Adrenal gland (tissue), 12 donors: ENCODE data around the gene CBL. TPM values are rescaled to one million over a fixed set of nuclear protein-coding genes. Genes with fewer than 3 reads are reported as not detected.
A peak's percentile ranks its signal among the peaks of the same experiment; 100 is the strongest.
"Not testable (repeated sequence)": the region's sequence is repeated elsewhere in the genome, so short reads cannot be mapped to it uniquely, and the experiment has no call there.

ENCODE experiments used
- DNase-seq, 7 donors: peaks; one replicate each; pipeline ENCODE4 v3.0.0-alpha.2; 2019 to 2020
- H3K27ac ChIP-seq, 5 donors: fragments of 200-600 bp; sonication (generic) in 4 of 5; 1 replicate in 3 of 5; 2 replicates in 2 of 5; pipeline versions ENCODE4 v1.5.1 to v1.8.0; 2016 to 2020; ENCODE audit warnings: mild to moderate bottlenecking in 1 of 5
- H3K27me3 ChIP-seq: fragments of 200-600 bp; 2 replicates; pipeline ENCODE4 v1.8.0; 2021
- H3K36me3 ChIP-seq, 2 donors: fragments of 200-600 bp; replicated peaks in 1 of 2; 1 replicate in 1 of 2; 2 replicates in 1 of 2; pipeline versions ENCODE4 v1.5.1 to v1.8.0; 2018 to 2022
- H3K4me1 ChIP-seq, 2 donors: fragments of 200-600 bp; replicated peaks in 1 of 2; 1 replicate in 1 of 2; 2 replicates in 1 of 2; pipeline versions ENCODE4 v1.5.1 to v1.8.0; 2018 to 2021
- H3K4me3 ChIP-seq, 4 donors: fragments of 200-600 bp; sonication (generic) in 3 of 4; one replicate each; pipeline ENCODE4 v1.5.1; 2016 to 2018
- H3K9me3 ChIP-seq, 3 donors: fragments of 200-600 bp; sonication (generic) in 1 of 3; replicated peaks in 1 of 3; 1 replicate in 2 of 3; 2 replicates in 1 of 3; pipeline versions ENCODE4 v1.5.1 to v1.8.0; 2016 to 2021
- CTCF ChIP-seq, 6 experiments: fragments of 450-650 bp in 4 of 6; fragments of 200-600 bp in 2 of 6; sonication (generic) in 1 of 6; IDR thresholded peaks; 1 replicate in 5 of 6; 2 replicates in 1 of 6; pipeline versions ENCODE4 v1.5.1 to v1.8.0; 2016 to 2021; ENCODE audit warnings: antibody characterized with exemption in 6 of 6, mild to moderate bottlenecking in 2 of 6, moderate library complexity in 1 of 6
- POLR2A ChIP-seq, 2 donors: fragments of 450-650 bp; IDR thresholded peaks; one replicate each; pipeline ENCODE4 v1.6.1; 2017; ENCODE audit warnings: antibody characterized with exemption in 2 of 2, mild to moderate bottlenecking in 2 of 2, moderate library complexity in 1 of 2
- WGBS, 4 donors: extraction: QIAGEN DNeasy Blood & Tissue Kit in 2 of 4; methylation state at CpG; one replicate each; pipeline versions ENCODE4 v1.1.5 to v1.1.7; 2013 to 2017; 5-methylcytosine and 5-hydroxymethylcytosine counted together
- intact Hi-C, 2 donors: fragments of 100-400 bp; cut with DNase I; formaldehyde crosslinking; loops; one replicate each; pipeline versions ENCODE4 v1.14.1 to v1.15.0; 2022 to 2023
- polyA plus RNA-seq, 3 donors: library from polyadenylated mRNA; stranded (reverse); fragments of 200-250 nt in 2 of 3; fragments of 350-450 nt in 1 of 3; fragmentation: Illumina TruSeq in 1 of 3; extraction: RNeasy Lipid Tissue Mini Kit (QIAGEN cat#74804) in 1 of 3; gene quantifications; one replicate each; pipeline ENCODE4 v1.2.3, GENCODE V29; 2013 to 2014
- total RNA-seq, 9 donors: library from RNA; depleted of rRNA in 4 of 9; stranded (reverse); fragments of >200 nt in 4 of 9; fragments of 120-200 nt in 1 of 9; fragmentation: NEBNext Ultra II Directional in 1 of 9; extraction: Animal tissue kit (Norgen Biotek cat#: 25700) in 1 of 9; gene quantifications; one replicate each; pipeline versions ENCODE4 v1.1.0 to v1.2.4, GENCODE V29; 2013 to 2023
- donor health status: healthy with polysubstance abuse.
- donor health status: Bipolar disorder and iron deficiency.
- donor health status: DM: yes; HTN: yes; CAD: no.
- donor health status: DM: no; HTN: no; CAD: no.
- donor health status: DM: no; HTN: no; CAD: no.
- donor health status: DM: yes; HTN: yes; CAD: no.

The CBL gene
- total and polyA plus RNA-seq, 12 donors, result 4.9 to 21.9 (median 13.5) TPM

- Histone ChIP-seq H3K36me3 (no peaks in the 10 kb centered on the region), H3K27ac (no peak overlapping the region), H3K27me3 (no peaks in the 10 kb centered on the region), H3K4me1 (peaks cover 0 to 10% of the 10 kb centered on the region in 2 donors), H3K9me3 (no peaks in the 10 kb centered on the region), H3K4me3 (no peak overlapping the region)
- intact Hi-C loops, result no loop called here
- WGBS, 4 donors, result 70 to 80% (median 74%) methylated on average over 8 of the region's 8 CpGs
- no peak for DNase-seq
- no peak for TF ChIP-seq CTCF (IDR thresholded peaks at IDR 0.05)
- no peak for TF ChIP-seq POLR2A (IDR thresholded peaks at IDR 0.05)
Measured at GRCh38 chr11:119218141-119218878, 12.2 kb downstream of the CBL start.

- TF ChIP-seq POLR2A (IDR thresholded peaks at IDR 0.05) (no peak), CTCF (IDR thresholded peaks at IDR 0.05) (no peak)
- intact Hi-C loops, result no loop called here
- Histone ChIP-seq H3K27ac (peak overlapping the region in 1 of 5 donors; percentile 6), H3K4me3 (no peak overlapping the region), H3K9me3 (no peaks in the 10 kb centered on the region), H3K27me3 (no peaks in the 10 kb centered on the region), H3K4me1 (peaks cover 0 to 10% of the 10 kb centered on the region in 2 donors), H3K36me3 (no peaks in the 10 kb centered on the region)
- WGBS, 4 donors, result 3 to 9% (median 4%) methylated on average over 2 of the region's 2 CpGs
- peak in 1 of 7 donors; percentile 13 for DNase-seq
Measured at GRCh38 chr11:119222308-119222707, 16.2 kb downstream of the CBL start.

- Histone ChIP-seq H3K27me3 (no peaks in the 10 kb centered on the region), H3K4me3 (no peak overlapping the region), H3K27ac (no peak overlapping the region), H3K4me1 (peaks cover 0 to 10% of the 10 kb centered on the region in 2 donors), H3K36me3 (no peaks in the 10 kb centered on the region), H3K9me3 (no peaks in the 10 kb centered on the region)
- intact Hi-C loops, result no loop called here
- 94 to 97% (median 95%) methylated on average over 5 of the region's 5 CpGs for WGBS, 4 donors
- TF ChIP-seq CTCF (IDR thresholded peaks at IDR 0.05) (no peak), POLR2A (IDR thresholded peaks at IDR 0.05) (no peak)
- DNase-seq, result no peak
Measured at GRCh38 chr11:119222891-119223290, 16.8 kb downstream of the CBL start.

- H3K4me1 ChIP-seq, result peaks cover 0 to 10% of the 10 kb centered on the region in 2 donors
- H3K36me3 ChIP-seq, result no peaks in the 10 kb centered on the region
- DNase-seq, result no peak
- TF ChIP-seq CTCF (IDR thresholded peaks at IDR 0.05), result no peak
- TF ChIP-seq POLR2A (IDR thresholded peaks at IDR 0.05), result no peak
- H3K9me3 ChIP-seq, result no peaks in the 10 kb centered on the region
- H3K4me3 ChIP-seq, result no peak overlapping the region
- intact Hi-C loops, result no loop called here
- 85 to 100% (median 96%) methylated on average over 1 of the region's 1 CpG for WGBS, 4 donors
- H3K27me3 ChIP-seq, result no peaks in the 10 kb centered on the region
- H3K27ac ChIP-seq, result no peak overlapping the region
Measured at GRCh38 chr11:119223856-119224255, 17.7 kb downstream of the CBL start.

GRCh38 chr11:119228535-119229287 lies 22.6 kb downstream of the CBL start:
- intact Hi-C loops, H3K27me3 ChIP-seq, H3K9me3 ChIP-seq, H3K4me1 ChIP-seq, DNase-seq, H3K4me3 ChIP-seq, H3K27ac ChIP-seq: not testable (repeated sequence)
- 85 to 93% (median 90%) methylated on average over 9 of the region's 9 CpGs for WGBS, 4 donors
- peaks cover 0 to 14% of the 10 kb centered on the region in 2 donors for H3K36me3 ChIP-seq
